GM19468 (cell line): Measurements from ENCODE around the gene ADGRL1.
"Not testable (repeated sequence)": the region's sequence is repeated elsewhere in the genome, so short reads cannot be mapped to it uniquely, and the experiment has no call there.

Experiments used
- ATAC-seq: cut with Tn5 transposase; IDR thresholded peaks from one replicate; pipeline ENCODE4 v1.9.1; 2021; ENCODE audit warnings: mild to moderate bottlenecking, moderate library complexity, moderate number of reproducible peaks; ENCODE audit not compliant: unreplicated experiment; ENCODE audit errors: extremely low read depth

The ADGRL1 gene

GRCh38 chr19:14205452-14206287 lies at the start of gene ADGRL1:
ADGRL1 (minus strand) TSS chr19:14206169; CDS start chr19:14183602, 22,567 bp downstream.
- not testable (repeated sequence) for ATAC-seq

GRCh38 chr19:14255316-14255715 lies 49.3 kb upstream of the ADGRL1 start:
- not testable (repeated sequence) for ATAC-seq

- not testable (repeated sequence) for ATAC-seq
These were observed 48.0 kb upstream of the ADGRL1 start for GRCh38 chr19:14253822-14254599.

DNA sequence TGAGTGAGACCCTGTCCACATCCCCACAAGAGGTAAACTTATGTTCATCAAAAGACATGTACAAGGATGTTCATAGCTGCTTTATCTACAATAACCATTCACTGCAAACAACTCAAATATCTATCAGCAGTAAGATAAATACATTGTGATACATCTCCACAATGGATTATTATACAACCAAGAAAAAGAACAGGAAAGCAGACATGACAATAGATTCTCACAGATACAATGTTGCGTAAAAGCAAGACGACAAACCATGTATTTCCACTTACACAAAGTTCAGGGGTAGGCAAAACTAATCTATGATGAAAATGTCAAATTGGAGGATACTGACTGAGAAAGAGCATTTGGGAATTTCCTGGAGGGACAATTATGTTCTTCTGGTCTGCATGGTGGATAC lies 46.2 kb upstream of the ADGRL1 start:
- ATAC-seq: not testable (repeated sequence)

GRCh38 chr19:14250870-14251269 lies 44.9 kb upstream of the ADGRL1 start:
- no peak for ATAC-seq

- not testable (repeated sequence) for ATAC-seq
These were observed 44.3 kb upstream of the ADGRL1 start for GRCh38 chr19:14250315-14250714.

DNA sequence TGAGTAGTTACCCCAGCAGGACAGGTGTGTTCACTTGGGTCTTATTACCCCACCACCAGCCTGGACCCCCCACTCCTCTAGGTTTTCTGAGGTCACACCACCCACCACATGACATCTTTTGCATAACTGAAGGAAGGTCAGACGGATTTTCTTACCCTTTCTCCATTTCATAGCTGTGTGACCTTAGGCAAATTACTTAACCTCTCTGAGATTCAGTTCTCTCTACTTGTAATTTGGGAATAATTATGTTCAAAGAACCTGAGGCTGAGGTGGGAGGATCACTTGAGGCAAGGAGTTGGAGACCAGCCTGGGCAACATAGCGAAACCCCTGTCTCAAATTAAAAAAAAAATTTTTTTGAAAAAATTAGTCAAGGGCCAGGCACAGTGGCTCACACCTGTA lies 43.9 kb upstream of the ADGRL1 start:
- not testable (repeated sequence) for ATAC-seq

- not testable (repeated sequence) for ATAC-seq
These were observed 43.2 kb upstream of the ADGRL1 start for GRCh38 chr19:14249012-14249754.

GRCh38 chr19:14248578-14249011 lies 42.6 kb upstream of the ADGRL1 start:
- no peak for ATAC-seq

GRCh38 chr19:14247548-14248471 lies 41.8 kb upstream of the ADGRL1 start:
- ATAC-seq: not testable (repeated sequence)

- not testable (repeated sequence) for ATAC-seq
These were observed 41.2 kb upstream of the ADGRL1 start for GRCh38 chr19:14247205-14247547.

DNA sequence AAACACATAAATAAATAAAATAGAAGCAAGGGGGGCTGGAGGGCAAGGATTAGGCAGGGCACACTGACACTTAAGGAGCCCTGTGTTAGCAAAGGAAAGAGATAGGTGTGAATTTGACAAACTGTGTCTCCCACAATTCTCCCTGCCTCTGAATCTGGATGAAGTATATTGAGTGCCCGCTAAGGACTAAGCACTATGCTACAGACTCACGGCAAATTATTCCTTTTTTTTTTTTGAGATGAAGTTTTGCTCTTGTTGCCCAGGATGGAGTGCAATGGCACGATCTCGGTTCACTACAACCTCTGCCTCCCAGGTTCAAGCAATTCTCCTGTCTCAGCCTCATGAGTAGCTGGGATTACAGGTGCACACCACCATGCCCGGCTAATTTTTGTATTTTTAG lies 38.4 kb upstream of the ADGRL1 start:
- ATAC-seq: not testable (repeated sequence)

GRCh38 chr19:14243718-14244117 lies 37.7 kb upstream of the ADGRL1 start:
- not testable (repeated sequence) for ATAC-seq

DNA sequence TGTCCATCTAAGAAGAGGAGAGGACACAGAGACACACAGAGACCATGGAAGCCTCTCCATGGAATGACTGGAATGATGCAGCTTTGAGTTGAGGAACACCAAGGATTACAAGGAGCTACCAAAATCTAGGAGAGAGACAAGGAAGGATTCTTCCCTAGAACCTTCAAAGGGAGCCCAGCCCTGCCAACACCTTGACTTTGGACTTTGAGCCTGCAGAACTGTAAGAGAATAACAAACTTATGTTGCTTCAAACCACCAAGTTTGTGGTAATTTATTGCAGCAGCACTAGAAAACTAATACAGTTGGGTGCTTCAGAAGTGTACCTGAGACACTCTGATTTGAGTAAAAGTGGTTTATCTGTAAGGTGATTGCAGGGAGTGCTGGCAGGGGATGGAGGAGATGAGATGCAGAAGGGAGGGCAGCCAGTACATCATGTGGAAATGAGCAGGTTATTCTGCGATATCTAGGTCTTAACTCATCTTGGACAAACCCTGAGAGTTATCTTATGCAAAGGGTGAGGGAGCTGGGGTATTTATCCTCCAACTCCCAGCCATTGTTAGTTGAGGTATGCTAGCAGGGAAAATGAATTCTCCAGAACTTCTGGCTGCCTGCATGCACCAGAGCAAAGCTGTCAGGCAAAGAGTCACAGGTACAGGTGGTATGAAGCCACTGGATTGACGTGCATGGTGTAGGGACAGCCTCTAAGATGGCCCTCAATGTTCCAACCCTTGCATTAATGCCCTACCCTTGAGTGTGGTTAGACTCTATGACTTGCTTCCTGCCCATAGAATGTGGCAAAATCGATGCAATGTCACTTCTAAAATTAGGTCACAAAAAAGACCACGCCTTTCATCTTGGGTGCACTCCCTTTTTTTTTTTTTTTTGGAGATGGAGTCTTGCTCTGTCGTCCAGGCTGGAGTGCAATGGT lies 31.3 kb upstream of the ADGRL1 start:
- no peak for ATAC-seq

DNA sequence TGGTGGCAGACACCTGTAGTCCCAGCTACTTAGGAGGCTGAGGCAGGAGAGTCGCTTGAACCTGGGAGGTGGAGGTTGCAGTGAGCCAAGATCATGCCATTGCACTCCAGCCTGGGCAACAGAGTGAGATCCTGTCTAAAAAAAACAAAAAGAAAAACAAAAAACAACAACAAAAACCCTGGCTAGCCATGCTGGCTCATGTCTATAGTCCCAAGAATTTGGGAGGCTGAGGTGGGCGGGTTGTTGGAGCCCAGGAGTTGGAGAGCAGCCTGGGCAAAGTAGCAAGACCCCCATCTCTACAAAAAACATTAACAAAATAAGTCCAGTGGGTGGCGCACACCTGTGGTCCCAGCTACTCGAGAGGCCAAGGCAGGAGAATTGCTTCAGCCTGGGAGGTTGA lies 27.0 kb upstream of the ADGRL1 start:
- ATAC-seq: not testable (repeated sequence)

- ATAC-seq: not testable (repeated sequence)
These were observed 22.6 kb upstream of the ADGRL1 start for GRCh38 chr19:14228446-14229071.

DNA sequence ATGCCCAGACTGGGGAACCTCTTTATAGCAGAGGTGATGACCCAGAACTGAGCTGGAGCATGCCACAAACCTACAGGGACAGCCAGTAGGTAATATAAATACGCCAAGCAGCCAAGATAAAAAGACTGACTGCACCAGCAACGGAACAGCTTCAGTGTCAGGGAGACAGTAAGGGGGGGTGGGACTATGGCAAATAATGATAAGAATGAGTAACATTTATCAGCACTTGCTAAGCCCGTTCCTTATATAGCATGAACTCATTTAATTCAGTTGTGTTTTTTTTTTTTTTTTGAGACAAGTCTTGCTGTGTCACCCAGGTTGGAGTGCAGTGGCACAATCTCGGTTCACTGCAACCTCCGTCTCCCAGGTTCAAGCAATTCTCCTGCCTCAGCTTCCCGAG lies 20.5 kb upstream of the ADGRL1 start:
- ATAC-seq: not testable (repeated sequence)

GRCh38 chr19:14222886-14223285 lies 16.9 kb upstream of the ADGRL1 start:
- no peak for ATAC-seq
